Skeletal muscle tissue (tissue), 4 donors: ENCODE measurements around the gene LPCAT1. TPM values are rescaled to one million over a fixed set of nuclear protein-coding genes. Genes with fewer than 3 reads are reported as not detected.
A peak's percentile ranks its signal among the peaks of the same experiment; 100 is the strongest.
"Not testable (repeated sequence)": the region's sequence is repeated elsewhere in the genome, so short reads cannot be mapped to it uniquely, and the experiment has no call there.

Source experiments
- H3K27ac ChIP-seq: one replicate; pipeline ENCODE4 v1.7.0; 2013; ENCODE audit warnings: mild to moderate bottlenecking, low read depth, low read length, inconsistent platforms
- H3K27me3 ChIP-seq, 3 donors: one replicate each; pipeline ENCODE4 v1.7.0; 2013; ENCODE audit warnings: low read length in 3 of 3; ENCODE audit not compliant: control insufficient read depth in 3 of 3, insufficient read depth in 3 of 3
- H3K36me3 ChIP-seq, 3 donors: one replicate each; pipeline ENCODE4 v1.7.0; 2013; ENCODE audit warnings: low read length in 3 of 3; ENCODE audit not compliant: control insufficient read depth in 3 of 3, insufficient read depth in 3 of 3
- H3K4me1 ChIP-seq, 3 donors: one replicate each; pipeline ENCODE4 v1.7.0; 2013; ENCODE audit warnings: low read length in 3 of 3, mild to moderate bottlenecking in 3 of 3; ENCODE audit not compliant: control insufficient read depth in 3 of 3, insufficient read depth in 3 of 3
- H3K4me3 ChIP-seq, 3 donors: one replicate each; pipeline ENCODE4 v1.7.0; 2013; ENCODE audit warnings: low read length in 3 of 3
- H3K9ac ChIP-seq, 3 donors: one replicate each; pipeline ENCODE4 v1.7.0; 2013; ENCODE audit warnings: low read length in 3 of 3, mild to moderate bottlenecking in 3 of 3, moderate library complexity in 2 of 3, low read depth in 1 of 3
- H3K9me3 ChIP-seq, 3 donors: one replicate each; pipeline ENCODE4 v1.7.0; 2013; ENCODE audit warnings: low read length in 3 of 3; ENCODE audit not compliant: control insufficient read depth in 3 of 3
- total RNA-seq: library from RNA; depleted of rRNA; stranded (reverse); fragments of >200 nt; gene quantifications from one replicate; pipeline ENCODE4 v1.2.3, GENCODE V29; 2014
- donor health status: Osteomylitis.

The LPCAT1 gene
- total RNA-seq, 1 donor from 2014 or later, result 35.5 TPM

DNA sequence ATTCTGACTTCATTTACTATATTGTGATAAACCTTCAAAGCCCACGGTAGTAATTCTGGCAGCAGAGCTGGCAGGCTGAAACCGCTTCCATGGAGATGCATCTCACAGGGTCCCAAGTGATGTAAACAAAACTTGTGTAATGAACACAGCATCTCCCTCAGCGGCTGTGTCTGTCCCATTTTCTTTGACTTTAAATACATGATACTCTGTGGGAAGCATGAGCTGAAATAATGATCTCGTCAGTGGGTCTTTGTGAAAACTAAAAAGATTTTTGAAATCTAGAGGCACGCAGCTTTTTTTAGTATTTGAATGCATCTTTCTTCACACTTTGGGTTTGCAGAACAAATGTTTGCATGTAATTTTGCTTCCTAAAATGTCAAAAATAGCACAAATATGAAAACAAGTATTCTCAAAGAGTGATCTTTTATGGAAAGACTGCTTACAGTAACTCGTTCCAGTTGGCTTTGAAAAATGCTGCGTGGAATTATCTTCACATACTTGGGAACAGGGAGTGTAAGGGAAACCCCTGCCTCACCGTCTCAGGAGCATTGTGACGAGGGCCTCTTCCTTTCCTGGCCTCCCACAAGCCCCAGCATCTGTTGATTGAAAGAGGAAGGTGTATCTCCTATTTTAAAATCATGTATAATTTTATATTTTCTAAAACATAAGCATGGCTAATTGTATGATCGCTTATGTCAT lies 18.1 kb upstream of the LPCAT1 start:
- H3K27ac ChIP-seq, result peak overlapping the region; percentile 60
- no peak overlapping the region for H3K9ac ChIP-seq
- H3K4me3 ChIP-seq, result no peak overlapping the region
- peaks cover 0 to 3% (median 0%) of the 10 kb centered on the region in 3 donors for H3K27me3 ChIP-seq
- H3K36me3 ChIP-seq, result no peaks in the 10 kb centered on the region
- no peaks in the 10 kb centered on the region for H3K9me3 ChIP-seq
- peaks cover 0 to 10% (median 9%) of the 10 kb centered on the region in 3 donors for H3K4me1 ChIP-seq

DNA sequence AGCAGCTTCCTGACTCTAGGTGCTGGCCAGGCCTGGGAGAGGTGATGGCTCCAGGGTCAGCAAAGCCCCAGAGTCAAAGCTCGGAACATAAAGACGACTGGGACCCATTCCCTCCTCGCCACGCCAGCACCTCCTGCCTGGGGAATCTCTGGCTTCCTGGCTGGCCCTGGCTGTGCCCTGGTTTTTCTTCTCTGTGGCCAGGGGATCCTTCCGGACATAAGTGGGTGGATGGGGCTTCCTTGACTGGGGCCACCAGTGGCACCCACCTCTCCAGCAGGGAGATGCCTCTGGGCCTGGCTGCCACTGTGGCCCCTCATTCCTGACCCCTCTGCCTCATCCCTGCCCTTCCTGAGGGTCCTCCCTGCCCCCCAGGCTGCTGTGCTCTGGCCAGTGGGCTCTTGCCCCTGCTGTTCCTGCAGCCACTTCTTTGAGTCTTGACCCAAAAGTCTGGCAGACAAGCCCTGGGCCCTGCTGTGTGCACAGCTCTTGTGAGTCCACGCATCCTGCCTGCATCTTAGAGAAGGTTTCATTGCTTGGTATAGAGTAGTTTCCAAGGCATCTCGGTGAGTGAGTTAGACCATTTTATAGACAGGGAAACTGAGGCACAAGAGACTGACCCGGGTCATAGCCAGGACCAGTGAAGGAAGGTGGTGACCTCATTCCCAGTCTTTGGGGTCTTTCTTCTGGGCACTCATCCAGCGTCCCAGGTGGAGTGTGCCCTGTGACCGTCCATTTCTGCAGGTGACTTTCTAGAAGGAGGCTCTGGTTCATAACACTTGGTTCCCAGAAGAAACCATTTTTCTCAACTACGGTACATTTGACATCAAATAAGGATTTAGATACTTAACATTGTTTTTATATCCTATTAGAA lies 17.3 kb upstream of the LPCAT1 start:
- no peak overlapping the region for H3K4me3 ChIP-seq
- H3K27ac ChIP-seq, result peak overlapping the region; percentile 60
- no peaks in the 10 kb centered on the region for H3K9me3 ChIP-seq
- no peaks in the 10 kb centered on the region for H3K36me3 ChIP-seq
- no peak overlapping the region for H3K9ac ChIP-seq
- peaks cover 0 to 3% (median 0%) of the 10 kb centered on the region in 3 donors for H3K27me3 ChIP-seq
- peaks cover 0 to 10% (median 9%) of the 10 kb centered on the region in 3 donors for H3K4me1 ChIP-seq

DNA sequence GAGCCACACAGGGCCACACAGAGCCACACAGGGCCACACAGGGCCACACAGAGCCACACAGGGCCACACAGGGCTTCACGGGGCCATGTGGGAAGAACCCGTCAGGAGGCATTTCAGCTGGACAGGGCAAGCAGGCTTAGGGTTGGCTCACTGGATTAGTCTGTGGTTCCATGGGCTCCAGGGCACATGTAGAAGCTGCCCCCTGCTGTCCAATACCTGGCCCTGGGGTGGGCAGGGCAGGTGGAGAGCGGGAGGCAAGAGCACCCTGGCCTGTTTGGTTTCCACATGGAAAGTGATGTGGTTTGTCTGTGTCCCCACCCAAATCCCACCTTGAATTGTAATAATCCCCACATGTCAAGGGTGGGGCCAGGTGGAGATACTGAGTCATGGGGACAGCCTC lies 16.4 kb upstream of the LPCAT1 start:
- Histone ChIP-seq H3K27ac (no peak overlapping the region), H3K36me3 (no peaks in the 10 kb centered on the region), H3K9me3 (no peaks in the 10 kb centered on the region), H3K4me1 (peaks cover 0 to 10% (median 9%) of the 10 kb centered on the region in 3 donors), H3K4me3 (no peak overlapping the region), H3K9ac (no peak overlapping the region), H3K27me3 (peaks cover 0 to 3% (median 0%) of the 10 kb centered on the region in 3 donors)

DNA sequence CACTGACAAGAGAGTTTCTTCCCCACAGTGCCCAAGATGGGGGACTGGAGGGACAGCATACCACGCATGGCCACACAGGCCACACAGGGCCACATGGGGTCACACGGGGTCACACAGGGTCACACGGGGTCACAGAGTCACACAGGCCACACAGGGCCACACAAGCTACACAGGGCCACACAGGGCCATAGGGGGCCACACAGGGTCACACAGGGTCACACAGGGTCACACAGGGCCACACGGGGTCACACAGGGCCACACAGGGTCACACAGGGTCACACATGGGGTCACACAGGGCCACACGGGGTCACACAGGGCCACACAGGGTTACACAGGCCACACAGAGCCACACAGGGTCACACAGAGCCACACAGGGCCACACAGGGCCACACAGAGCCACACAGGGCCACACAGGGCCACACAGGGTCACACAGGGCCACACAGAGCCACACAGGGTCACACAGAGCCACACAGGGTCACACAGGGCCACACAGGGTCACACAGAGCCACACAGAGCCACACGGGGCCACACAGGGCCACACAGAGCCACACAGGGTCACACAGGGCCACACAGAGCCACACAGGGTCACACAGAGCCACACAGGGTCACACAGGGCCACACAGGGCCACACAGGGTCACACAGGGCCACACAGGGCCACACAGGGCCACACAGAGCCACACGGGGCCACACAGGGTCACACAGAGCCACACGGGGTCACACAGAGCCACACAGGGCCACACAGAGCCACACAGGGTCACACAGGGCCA lies 15.8 kb upstream of the LPCAT1 start:
- H3K27me3 ChIP-seq, H3K9me3 ChIP-seq, H3K4me3 ChIP-seq, H3K36me3 ChIP-seq, H3K27ac ChIP-seq, H3K9ac ChIP-seq, H3K4me1 ChIP-seq: not testable (repeated sequence)

DNA sequence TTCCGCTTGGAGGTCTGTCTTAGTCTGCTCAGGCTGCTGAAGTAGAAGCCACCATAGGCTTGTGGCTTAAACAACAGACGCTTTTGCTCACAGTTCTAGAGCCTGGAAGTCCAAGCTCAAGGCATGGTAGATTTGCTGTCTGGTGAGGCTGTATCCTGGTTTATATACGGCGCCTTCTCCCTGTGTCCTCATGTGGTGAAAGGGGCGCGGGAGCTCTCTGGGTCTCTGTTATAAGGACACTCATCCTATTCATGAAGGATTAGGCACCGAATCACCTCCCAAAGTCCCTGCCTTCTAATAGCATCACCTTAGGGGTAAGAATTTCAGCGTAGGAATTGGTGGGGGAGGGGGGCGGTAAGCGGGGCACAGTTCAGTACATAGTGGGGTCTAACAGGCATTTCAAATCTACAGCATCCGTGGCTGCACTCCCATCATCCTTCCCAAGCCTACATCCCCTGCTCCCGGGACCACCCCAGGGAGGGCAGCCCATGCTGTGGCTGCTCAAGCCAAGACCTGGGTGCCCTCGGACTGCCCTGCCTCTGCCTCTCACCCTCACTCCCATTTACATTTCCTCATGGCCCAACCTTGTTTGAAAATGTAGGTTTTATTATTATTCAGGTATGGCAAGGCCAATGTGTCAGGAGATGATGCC lies 15.1 kb upstream of the LPCAT1 start:
- no peaks in the 10 kb centered on the region for H3K9me3 ChIP-seq
- H3K27ac ChIP-seq, result no peak overlapping the region
- H3K36me3 ChIP-seq, result no peaks in the 10 kb centered on the region
- H3K4me1 ChIP-seq, result peaks cover 0 to 9% (median 4%) of the 10 kb centered on the region in 3 donors
- H3K27me3 ChIP-seq, result peaks cover 0 to 3% (median 0%) of the 10 kb centered on the region in 3 donors
- H3K4me3 ChIP-seq, result no peak overlapping the region
- no peak overlapping the region for H3K9ac ChIP-seq

DNA sequence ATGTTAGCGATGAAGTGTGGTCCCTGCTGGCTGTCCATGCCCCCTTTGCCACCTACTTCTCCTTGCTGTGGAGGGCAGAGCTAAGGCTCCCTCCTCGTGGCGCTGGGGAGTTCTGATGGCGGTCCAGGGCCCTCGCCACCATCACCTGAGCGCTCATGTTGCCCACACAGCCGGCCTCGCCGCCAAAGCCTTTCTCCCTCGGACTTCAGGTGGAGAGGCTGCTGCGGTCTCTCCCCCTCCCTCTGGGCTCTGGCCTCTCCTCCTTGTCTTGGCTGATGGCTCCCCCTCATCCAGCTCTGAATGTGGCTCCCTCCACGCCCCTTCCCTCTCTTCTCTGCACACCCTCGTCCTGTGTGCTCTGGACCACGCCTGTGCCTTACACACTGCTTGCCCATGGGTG lies 14.5 kb upstream of the LPCAT1 start:
- Histone ChIP-seq H3K27me3 (peaks cover 0 to 3% (median 0%) of the 10 kb centered on the region in 3 donors), H3K9me3 (no peaks in the 10 kb centered on the region), H3K36me3 (no peaks in the 10 kb centered on the region), H3K9ac (no peak overlapping the region), H3K4me3 (no peak overlapping the region), H3K4me1 (peaks cover 0 to 9% (median 4%) of the 10 kb centered on the region in 3 donors), H3K27ac (no peak overlapping the region)

DNA sequence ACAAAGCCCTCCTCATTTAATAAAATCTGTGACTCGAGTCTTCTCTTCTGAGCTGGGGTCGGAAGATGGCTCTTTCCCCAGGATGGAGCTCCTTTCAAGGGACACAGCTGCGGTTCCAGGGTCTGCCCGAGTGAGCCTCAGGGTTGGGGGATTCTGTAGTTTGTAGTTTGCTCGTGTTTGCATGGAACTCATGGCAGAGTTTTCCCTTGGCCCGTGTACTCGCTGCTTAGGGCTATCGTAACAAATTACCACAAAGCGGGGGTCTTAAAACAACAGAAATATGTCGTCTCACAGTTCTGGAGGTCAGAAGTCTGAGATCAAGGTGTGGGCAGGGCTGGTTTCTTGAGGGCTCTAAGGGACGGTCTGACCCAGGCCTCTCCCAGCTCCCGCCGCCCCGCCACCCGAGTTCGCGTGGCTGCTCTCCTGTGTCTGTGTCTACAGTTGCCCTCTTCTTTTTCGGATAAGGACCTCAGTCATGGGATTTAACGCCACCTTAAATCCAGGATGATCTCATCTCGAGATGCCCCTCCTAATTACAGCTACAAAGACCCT lies 13.9 kb upstream of the LPCAT1 start:
- Histone ChIP-seq H3K4me3 (no peak overlapping the region), H3K27me3 (peaks cover 0 to 3% (median 0%) of the 10 kb centered on the region in 3 donors), H3K9me3 (no peaks in the 10 kb centered on the region), H3K9ac (no peak overlapping the region), H3K27ac (no peak overlapping the region), H3K4me1 (peaks cover 0 to 7% (median under 1%) of the 10 kb centered on the region in 3 donors), H3K36me3 (no peaks in the 10 kb centered on the region)

DNA sequence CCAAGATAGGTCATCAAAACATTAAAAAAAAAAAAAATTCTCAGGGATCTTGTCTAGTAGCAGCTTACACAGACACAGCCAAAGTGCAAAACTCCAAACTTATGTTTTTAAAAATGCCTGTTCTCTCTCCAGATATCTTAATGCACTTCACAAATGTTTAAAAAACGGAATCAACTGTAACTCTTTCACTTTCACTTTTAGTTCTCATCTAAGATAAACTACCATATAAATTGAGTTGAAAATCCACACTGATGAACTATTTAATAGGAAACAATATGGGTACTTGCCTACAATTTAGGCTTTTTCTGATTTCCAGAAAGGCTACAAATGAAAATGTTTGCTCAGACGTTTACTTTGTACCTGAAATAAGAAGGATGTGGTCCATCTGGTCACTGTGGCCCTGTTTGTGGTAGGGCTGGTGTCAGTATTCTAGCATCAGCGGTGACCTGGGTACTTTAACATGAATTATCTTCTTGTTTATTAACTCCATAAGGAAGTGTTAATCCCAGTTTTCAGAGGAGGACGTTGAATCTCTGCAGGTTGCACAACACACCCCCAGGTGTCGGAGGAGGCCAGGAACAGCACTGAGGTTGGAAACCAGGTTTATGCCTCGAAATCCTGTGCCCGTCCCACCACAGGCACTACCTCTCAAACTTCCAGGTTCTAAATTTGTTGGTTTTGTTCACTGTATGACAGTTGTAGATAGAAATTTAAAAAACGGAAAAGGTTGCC lies 13.3 kb upstream of the LPCAT1 start:
- Histone ChIP-seq H3K9me3 (no peaks in the 10 kb centered on the region), H3K27ac (no peak overlapping the region), H3K4me1 (peaks cover 0 to 7% (median 0%) of the 10 kb centered on the region in 3 donors), H3K9ac (no peak overlapping the region), H3K27me3 (peaks cover 0 to 3% (median 0%) of the 10 kb centered on the region in 3 donors), H3K4me3 (peak overlapping the region in 2 of 3 donors; percentile 43 to 55), H3K36me3 (no peaks in the 10 kb centered on the region)
